ENCODE results near the gene CNN2.
"Not testable (repeated sequence)": the region's sequence is repeated elsewhere in the genome, so short reads cannot be mapped to it uniquely, and the experiment has no call there.

DNA sequence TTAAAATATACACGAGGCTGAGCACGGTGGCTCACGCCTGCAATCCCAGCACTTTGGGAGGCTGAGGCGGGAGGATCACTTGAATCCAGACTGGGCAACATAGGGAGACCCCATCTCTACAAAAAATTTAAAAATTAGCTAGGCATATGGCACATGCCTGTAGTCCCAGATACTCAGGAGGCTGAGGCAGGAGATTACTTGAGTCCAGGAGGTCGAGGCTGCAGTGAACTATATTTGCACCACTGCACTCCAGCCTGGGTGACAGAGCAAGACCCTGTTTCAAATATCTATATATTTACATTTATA is 2.6 kb upstream of the CNN2 start:
- TF ChIP-seq EP300 (IDR thresholded peaks at IDR 0.05) = not testable (repeated sequence)
- TF ChIP-seq, protein P1, sequence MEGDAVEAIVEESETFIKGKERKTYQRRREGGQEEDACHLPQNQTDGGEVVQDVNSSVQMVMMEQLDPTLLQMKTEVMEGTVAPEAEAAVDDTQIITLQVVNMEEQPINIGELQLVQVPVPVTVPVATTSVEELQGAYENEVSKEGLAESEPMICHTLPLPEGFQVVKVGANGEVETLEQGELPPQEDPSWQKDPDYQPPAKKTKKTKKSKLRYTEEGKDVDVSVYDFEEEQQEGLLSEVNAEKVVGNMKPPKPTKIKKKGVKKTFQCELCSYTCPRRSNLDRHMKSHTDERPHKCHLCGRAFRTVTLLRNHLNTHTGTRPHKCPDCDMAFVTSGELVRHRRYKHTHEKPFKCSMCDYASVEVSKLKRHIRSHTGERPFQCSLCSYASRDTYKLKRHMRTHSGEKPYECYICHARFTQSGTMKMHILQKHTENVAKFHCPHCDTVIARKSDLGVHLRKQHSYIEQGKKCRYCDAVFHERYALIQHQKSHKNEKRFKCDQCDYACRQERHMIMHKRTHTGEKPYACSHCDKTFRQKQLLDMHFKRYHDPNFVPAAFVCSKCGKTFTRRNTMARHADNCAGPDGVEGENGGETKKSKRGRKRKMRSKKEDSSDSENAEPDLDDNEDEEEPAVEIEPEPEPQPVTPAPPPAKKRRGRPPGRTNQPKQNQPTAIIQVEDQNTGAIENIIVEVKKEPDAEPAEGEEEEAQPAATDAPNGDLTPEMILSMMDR (IDR thresholded peaks at IDR 0.05) = not testable (repeated sequence)

Data from ovary (tissue), 3 donors.